Measurements from ENCODE around the gene KLRK1.
"Not testable (repeated sequence)": the region's sequence is repeated elsewhere in the genome, so short reads cannot be mapped to it uniquely, and the experiment has no call there.

GRCh38 chr12:10396176-10396575 is 6.3 kb upstream of the KLRK1 start:
- not testable (repeated sequence) for TF ChIP-seq POLR2A (IDR thresholded peaks at IDR 0.05; ENCODE audit: low read depth, low read length); TAF1 (IDR thresholded peaks at IDR 0.05; ENCODE audit: low read depth, low read length); POLR2AphosphoS5 (IDR thresholded peaks at IDR 0.05; ENCODE audit: low read depth, low read length); SPI1 (IDR thresholded peaks at IDR 0.05; ENCODE audit: low read depth, low read length); PAX5 (IDR thresholded peaks at IDR 0.05; ENCODE audit: insufficient read depth, low read length, severe bottlenecking); POU2F2 (IDR thresholded peaks at IDR 0.05; ENCODE audit: low read depth, low read length)

All from GM12891 (cell line).